ENCODE measurements around the gene PTGIR.

The PTGIR gene

GRCh38 chr19:46624958-46625661 lies at the start of gene PTGIR:
TSS of gene PTGIR (minus strand) at chr19:46625089. CDS start at chr19:46624225, 864 bp downstream.
- H3K4me3 ChIP-seq (ENCODE audit: low read length), result peak within 1 kb of the TSS; percentile 71
- TF ChIP-seq CTCF (conservative IDR thresholded peaks at IDR 0.05; ENCODE audit: low read length), result no peak
- DNase-seq (ENCODE audit: low read depth), result peak; percentile 88

- H3K4me3 ChIP-seq (ENCODE audit: low read length), result no peak overlapping the region
- TF ChIP-seq CTCF (conservative IDR thresholded peaks at IDR 0.05; ENCODE audit: low read length), result no peak
- DNase-seq (ENCODE audit: low read depth), result peak; percentile 20
Observed at GRCh38 chr19:46670813-46671212, 45.9 kb upstream of the PTGIR start.

- no peak for TF ChIP-seq CTCF (conservative IDR thresholded peaks at IDR 0.05; ENCODE audit: low read length)
- no peak for DNase-seq (ENCODE audit: low read depth)
- no peak overlapping the region for H3K4me3 ChIP-seq (ENCODE audit: low read length)
Observed at GRCh38 chr19:46668662-46669061, 43.8 kb upstream of the PTGIR start.

GRCh38 chr19:46665072-46665471 lies 40.2 kb upstream of the PTGIR start:
- DNase-seq (ENCODE audit: low read depth), result no peak
- H3K4me3 ChIP-seq (ENCODE audit: low read length), result no peak overlapping the region
- TF ChIP-seq CTCF (conservative IDR thresholded peaks at IDR 0.05; ENCODE audit: low read length), result no peak

- peak; percentile 95 for TF ChIP-seq CTCF (conservative IDR thresholded peaks at IDR 0.05; ENCODE audit: low read length)
- peak; percentile 89 for DNase-seq (ENCODE audit: low read depth)
- peak overlapping the region; percentile 62 for H3K4me3 ChIP-seq (ENCODE audit: low read length)
Observed at GRCh38 chr19:46661735-46662592, 37.1 kb upstream of the PTGIR start.

GRCh38 chr19:46661020-46661731 lies 36.3 kb upstream of the PTGIR start, which contains the start of gene DACT3:
TSS of gene DACT3 (minus strand) at chr19:46661182. CDS start at chr19:46661064, 118 bp downstream.
- H3K4me3 ChIP-seq (ENCODE audit: low read length), result peak within 1 kb of the TSS; percentile 71
- peak; percentile 100 for DNase-seq (ENCODE audit: low read depth)
- no peak for TF ChIP-seq CTCF (conservative IDR thresholded peaks at IDR 0.05; ENCODE audit: low read length)
